ENCODE data around the gene EDEM1.

The EDEM1 gene

GRCh38 chr3:5245927-5246326 lies 58.4 kb downstream of the EDEM1 start:
- H3K4me3 ChIP-seq (ENCODE audit: insufficient read length, low read depth): no peak overlapping the region
- no peak for DNase-seq (ENCODE audit: low read depth, low spot score)
- H3K4me1 ChIP-seq (ENCODE audit: insufficient read depth, insufficient read length): no peaks in the 10 kb centered on the region
- H3K36me3 ChIP-seq (ENCODE audit: insufficient read depth, insufficient read length, low read length): no peaks in the 10 kb centered on the region
- H3K27me3 ChIP-seq (ENCODE audit: insufficient read depth, insufficient read length): no peaks in the 10 kb centered on the region
- H3K9me3 ChIP-seq (ENCODE audit: insufficient read depth, low read length): peaks cover 9% of the 10 kb centered on the region; the same call in 1 of the 2 replicates
- H3K9ac ChIP-seq (ENCODE audit: insufficient read length, low read depth): no peak overlapping the region
- no peak for TF ChIP-seq YY1 (IDR thresholded peaks at IDR 0.05; ENCODE audit: insufficient read depth, insufficient read length)
- no peak for TF ChIP-seq SUZ12 (IDR thresholded peaks at IDR 0.05; ENCODE audit: extremely low read depth, insufficient read depth, insufficient read length)
- TF ChIP-seq ZNF274 (IDR thresholded peaks at IDR 0.05; ENCODE audit: low read depth, low read length): no peak

GRCh38 chr3:5248822-5249221 lies 61.3 kb downstream of the EDEM1 start:
- TF ChIP-seq ZNF274 (IDR thresholded peaks at IDR 0.05; ENCODE audit: low read depth, low read length) (no peak), YY1 (IDR thresholded peaks at IDR 0.05; ENCODE audit: insufficient read depth, insufficient read length) (no peak), SUZ12 (IDR thresholded peaks at IDR 0.05; ENCODE audit: extremely low read depth, insufficient read depth, insufficient read length) (no peak)
- H3K27me3 ChIP-seq (ENCODE audit: insufficient read depth, insufficient read length): no peaks in the 10 kb centered on the region
- no peak overlapping the region for H3K4me3 ChIP-seq (ENCODE audit: insufficient read length, low read depth)
- H3K4me1 ChIP-seq (ENCODE audit: insufficient read depth, insufficient read length): no peaks in the 10 kb centered on the region
- H3K9me3 ChIP-seq (ENCODE audit: insufficient read depth, low read length): 0 out of 2 replicates have a peak, but pooled peaks cover 3% of the 10 kb centered on the region
- no peak for DNase-seq (ENCODE audit: low read depth, low spot score)
- no peaks in the 10 kb centered on the region for H3K36me3 ChIP-seq (ENCODE audit: insufficient read depth, insufficient read length, low read length)
- no peak overlapping the region for H3K9ac ChIP-seq (ENCODE audit: insufficient read length, low read depth)

GRCh38 chr3:5250467-5251195 lies 63.1 kb downstream of the EDEM1 start:
- Histone ChIP-seq H3K27me3 (ENCODE audit: insufficient read depth, insufficient read length) (no peaks in the 10 kb centered on the region), H3K4me3 (ENCODE audit: insufficient read length, low read depth) (no peak overlapping the region), H3K36me3 (ENCODE audit: insufficient read depth, insufficient read length, low read length) (no peaks in the 10 kb centered on the region), H3K9me3 (ENCODE audit: insufficient read depth, low read length) (no peaks in the 10 kb centered on the region), H3K4me1 (ENCODE audit: insufficient read depth, insufficient read length) (no peaks in the 10 kb centered on the region), H3K9ac (ENCODE audit: insufficient read length, low read depth) (no peak overlapping the region)
- TF ChIP-seq ZNF274 (IDR thresholded peaks at IDR 0.05; ENCODE audit: low read depth, low read length) (no peak), YY1 (IDR thresholded peaks at IDR 0.05; ENCODE audit: insufficient read depth, insufficient read length) (no peak), SUZ12 (IDR thresholded peaks at IDR 0.05; ENCODE audit: extremely low read depth, insufficient read depth, insufficient read length) (no peak)
- no peak for DNase-seq (ENCODE audit: low read depth, low spot score)

GRCh38 chr3:5251196-5251583 lies 63.7 kb downstream of the EDEM1 start:
- H3K4me3 ChIP-seq (ENCODE audit: insufficient read length, low read depth): no peak overlapping the region
- no peak for TF ChIP-seq YY1 (IDR thresholded peaks at IDR 0.05; ENCODE audit: insufficient read depth, insufficient read length)
- TF ChIP-seq SUZ12 (IDR thresholded peaks at IDR 0.05; ENCODE audit: extremely low read depth, insufficient read depth, insufficient read length): no peak
- no peak for TF ChIP-seq ZNF274 (IDR thresholded peaks at IDR 0.05; ENCODE audit: low read depth, low read length)

GRCh38 chr3:5252131-5252530 lies 64.6 kb downstream of the EDEM1 start:
- TF ChIP-seq YY1 (IDR thresholded peaks at IDR 0.05; ENCODE audit: insufficient read depth, insufficient read length) (no peak), SUZ12 (IDR thresholded peaks at IDR 0.05; ENCODE audit: extremely low read depth, insufficient read depth, insufficient read length) (no peak), ZNF274 (IDR thresholded peaks at IDR 0.05; ENCODE audit: low read depth, low read length) (no peak)
- H3K27me3 ChIP-seq (ENCODE audit: insufficient read depth, insufficient read length): no peaks in the 10 kb centered on the region

More at GRCh38 chr3:5251196-5251583, 63.7 kb downstream of the EDEM1 start:
- Histone ChIP-seq H3K9ac (ENCODE audit: insufficient read length, low read depth) (no peak overlapping the region), H3K4me1 (ENCODE audit: insufficient read depth, insufficient read length) (no peaks in the 10 kb centered on the region), H3K9me3 (ENCODE audit: insufficient read depth, low read length) (no peaks in the 10 kb centered on the region), H3K36me3 (ENCODE audit: insufficient read depth, insufficient read length, low read length) (no peaks in the 10 kb centered on the region), H3K27me3 (ENCODE audit: insufficient read depth, insufficient read length) (no peaks in the 10 kb centered on the region)
- no peak for DNase-seq (ENCODE audit: low read depth, low spot score)

GRCh38 chr3:5254281-5255048 lies 67.0 kb downstream of the EDEM1 start:
- no peaks in the 10 kb centered on the region for H3K9me3 ChIP-seq (ENCODE audit: insufficient read depth, low read length)
- H3K4me1 ChIP-seq (ENCODE audit: insufficient read depth, insufficient read length): no peaks in the 10 kb centered on the region
- no peak overlapping the region for H3K4me3 ChIP-seq (ENCODE audit: insufficient read length, low read depth)
- TF ChIP-seq YY1 (IDR thresholded peaks at IDR 0.05; ENCODE audit: insufficient read depth, insufficient read length) (no peak), ZNF274 (IDR thresholded peaks at IDR 0.05; ENCODE audit: low read depth, low read length) (no peak), SUZ12 (IDR thresholded peaks at IDR 0.05; ENCODE audit: extremely low read depth, insufficient read depth, insufficient read length) (no peak)
- no peaks in the 10 kb centered on the region for H3K27me3 ChIP-seq (ENCODE audit: insufficient read depth, insufficient read length)
- no peak overlapping the region for H3K9ac ChIP-seq (ENCODE audit: insufficient read length, low read depth)
- no peak for DNase-seq (ENCODE audit: low read depth, low spot score)
- no peaks in the 10 kb centered on the region for H3K36me3 ChIP-seq (ENCODE audit: insufficient read depth, insufficient read length, low read length)

More at GRCh38 chr3:5252131-5252530, 64.6 kb downstream of the EDEM1 start:
- Histone ChIP-seq H3K9ac (ENCODE audit: insufficient read length, low read depth) (no peak overlapping the region), H3K9me3 (ENCODE audit: insufficient read depth, low read length) (no peaks in the 10 kb centered on the region), H3K4me3 (ENCODE audit: insufficient read length, low read depth) (no peak overlapping the region), H3K4me1 (ENCODE audit: insufficient read depth, insufficient read length) (no peaks in the 10 kb centered on the region), H3K36me3 (ENCODE audit: insufficient read depth, insufficient read length, low read length) (no peaks in the 10 kb centered on the region)
- DNase-seq (ENCODE audit: low read depth, low spot score): no peak
